Mesothelial cell of epicardium (in vitro differentiated cells): ENCODE measurements around the gene LRP3. TPM values are rescaled to one million over a fixed set of nuclear protein-coding genes. Genes with fewer than 3 reads are reported as not detected.

ENCODE experiments used
- DNase-seq, 2 experiments: peaks; one replicate each; pipeline ENCODE4 v3.0.0; 2021; ENCODE audit warnings: low spot score in 2 of 2; ENCODE audit not compliant: unreplicated experiment in 2 of 2
- H3K27ac Mint-ChIP-seq: 2 replicates; pipeline ENCODE4 v1.8.0; 2021; ENCODE audit warnings: mixed read lengths
- H3K27me3 Mint-ChIP-seq: 2 replicates; pipeline ENCODE4 v1.8.0; 2021; ENCODE audit warnings: low read depth, mixed read lengths
- H3K36me3 Mint-ChIP-seq: 2 replicates; pipeline ENCODE4 v1.8.0; 2021; ENCODE audit warnings: mixed read lengths
- H3K4me1 Mint-ChIP-seq: 2 replicates; pipeline ENCODE4 v1.8.0; 2021; ENCODE audit warnings: mixed read lengths
- H3K4me3 Mint-ChIP-seq: 2 replicates; pipeline ENCODE4 v1.8.0; 2021; ENCODE audit warnings: mild to moderate bottlenecking, moderate library complexity, mixed read lengths
- H3K9me3 Mint-ChIP-seq: 2 replicates; pipeline ENCODE4 v1.8.0; 2021; ENCODE audit warnings: mixed read lengths
- total RNA-seq: library from RNA; stranded (reverse); gene quantifications from 3 replicates; pipeline ENCODE4 v1.2.1, GENCODE V29; 2021
- TF ChIP-seq, protein P1 (sequence below): fragments of 200-600 bp; sonication (generic); IDR thresholded peaks from one replicate; pipeline ENCODE4 v1.5.0; 2021; ENCODE audit warnings: antibody characterized with exemption; ENCODE audit not compliant: unreplicated experiment

Gene LRP3
- total RNA-seq, 1 donor from 2014 or later = 34.1 TPM

- peak overlapping the region; percentile 64 for H3K4me3 Mint-ChIP-seq
- H3K4me1 Mint-ChIP-seq = peaks cover 2% of the 10 kb centered on the region
- peaks cover 25% of the 10 kb centered on the region for H3K27me3 Mint-ChIP-seq
- TF ChIP-seq, protein P1, sequence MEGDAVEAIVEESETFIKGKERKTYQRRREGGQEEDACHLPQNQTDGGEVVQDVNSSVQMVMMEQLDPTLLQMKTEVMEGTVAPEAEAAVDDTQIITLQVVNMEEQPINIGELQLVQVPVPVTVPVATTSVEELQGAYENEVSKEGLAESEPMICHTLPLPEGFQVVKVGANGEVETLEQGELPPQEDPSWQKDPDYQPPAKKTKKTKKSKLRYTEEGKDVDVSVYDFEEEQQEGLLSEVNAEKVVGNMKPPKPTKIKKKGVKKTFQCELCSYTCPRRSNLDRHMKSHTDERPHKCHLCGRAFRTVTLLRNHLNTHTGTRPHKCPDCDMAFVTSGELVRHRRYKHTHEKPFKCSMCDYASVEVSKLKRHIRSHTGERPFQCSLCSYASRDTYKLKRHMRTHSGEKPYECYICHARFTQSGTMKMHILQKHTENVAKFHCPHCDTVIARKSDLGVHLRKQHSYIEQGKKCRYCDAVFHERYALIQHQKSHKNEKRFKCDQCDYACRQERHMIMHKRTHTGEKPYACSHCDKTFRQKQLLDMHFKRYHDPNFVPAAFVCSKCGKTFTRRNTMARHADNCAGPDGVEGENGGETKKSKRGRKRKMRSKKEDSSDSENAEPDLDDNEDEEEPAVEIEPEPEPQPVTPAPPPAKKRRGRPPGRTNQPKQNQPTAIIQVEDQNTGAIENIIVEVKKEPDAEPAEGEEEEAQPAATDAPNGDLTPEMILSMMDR = no peak
- DNase-seq = no peak
- no peaks in the 10 kb centered on the region for H3K36me3 Mint-ChIP-seq
- H3K9me3 Mint-ChIP-seq = no peaks in the 10 kb centered on the region
- H3K27ac Mint-ChIP-seq = no peak overlapping the region
These were observed 763 bp upstream of the LRP3 start for GRCh38 chr19:33193269-33193864.

DNA sequence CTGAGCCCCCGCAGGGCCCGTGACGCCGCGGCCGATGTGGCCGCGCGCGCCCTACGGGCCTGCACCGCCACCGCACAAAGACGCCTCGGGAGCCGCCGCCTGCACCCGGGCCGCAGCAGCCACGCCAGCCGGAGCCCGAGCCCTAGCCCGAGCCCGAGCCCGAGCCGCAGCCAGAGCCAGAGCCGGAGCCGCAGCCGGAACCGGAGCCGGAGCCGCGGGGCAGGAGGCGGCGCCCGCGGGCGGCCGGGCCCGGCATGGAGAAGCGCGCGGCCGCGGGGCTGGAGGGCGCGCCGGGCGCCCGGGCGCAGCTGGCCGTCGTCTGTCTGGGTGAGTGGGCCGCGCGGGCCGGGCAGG is 379 bp downstream of the LRP3 start:
- Mint-ChIP-seq H3K4me1 (peaks cover 2% of the 10 kb centered on the region), H3K4me3 (no peak overlapping the region), H3K27ac (no peak overlapping the region), H3K9me3 (no peaks in the 10 kb centered on the region), H3K27me3 (peaks cover 25% of the 10 kb centered on the region), H3K36me3 (peaks cover 3% of the 10 kb centered on the region)
- DNase-seq = peak in 1 of 2 experiments; percentile 58
- TF ChIP-seq, protein P1 = no peak

DNA sequence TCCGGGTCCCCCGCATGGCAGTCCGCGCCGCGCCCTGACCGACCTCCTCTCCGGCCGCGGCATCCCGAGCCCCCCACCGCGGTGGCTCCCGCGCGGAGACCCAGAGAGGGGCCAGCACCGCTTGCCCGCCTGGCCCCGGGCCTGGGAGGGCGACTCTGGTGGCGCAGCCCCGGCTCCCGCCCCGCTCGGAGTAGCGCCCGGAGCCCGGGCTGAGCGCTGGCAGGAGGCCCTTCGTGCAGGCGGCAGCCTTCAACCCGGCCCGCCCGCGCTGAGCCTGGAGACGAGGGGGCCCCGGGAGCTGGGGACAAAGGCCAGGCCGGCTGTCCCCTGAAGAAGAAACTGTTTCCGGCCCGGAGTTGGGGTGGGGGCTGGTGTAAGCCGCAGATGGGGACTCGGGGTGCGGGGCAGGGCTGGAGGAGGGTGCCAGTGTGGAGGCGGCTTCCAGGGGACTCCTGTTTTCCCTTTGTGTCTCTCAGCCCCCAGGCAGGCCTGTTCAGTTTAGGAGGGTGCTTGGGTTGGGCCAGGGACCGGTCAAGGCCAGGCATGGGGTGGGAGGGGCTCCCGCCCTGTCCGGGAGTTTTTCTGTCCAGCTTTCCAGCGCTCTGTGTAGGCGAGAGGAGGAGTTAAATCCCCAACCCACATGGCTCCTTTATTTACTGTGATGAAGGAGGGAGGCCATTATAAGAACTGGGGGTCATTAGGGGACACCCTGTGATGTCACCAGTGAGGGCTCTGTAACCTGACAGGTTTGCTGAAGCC is 935 bp downstream of the LRP3 start:
- no peak overlapping the region for H3K27ac Mint-ChIP-seq
- TF ChIP-seq, protein P1 = no peak
- H3K4me1 Mint-ChIP-seq = peaks cover 2% of the 10 kb centered on the region
- peak overlapping the region; percentile 82 for H3K4me3 Mint-ChIP-seq
- H3K36me3 Mint-ChIP-seq = peaks cover 3% of the 10 kb centered on the region
- no peaks in the 10 kb centered on the region for H3K9me3 Mint-ChIP-seq
- peak in 1 of 2 experiments; percentile 48 for DNase-seq
- H3K27me3 Mint-ChIP-seq = peaks cover 25% of the 10 kb centered on the region

GRCh38 chr19:33195645-33196347 is 1.7 kb downstream of the LRP3 start:
- TF ChIP-seq, protein P1 = no peak
- H3K27me3 Mint-ChIP-seq = peaks cover 19% of the 10 kb centered on the region
- H3K9me3 Mint-ChIP-seq = no peaks in the 10 kb centered on the region
- peaks cover 3% of the 10 kb centered on the region for H3K36me3 Mint-ChIP-seq
- peaks cover 2% of the 10 kb centered on the region for H3K4me1 Mint-ChIP-seq
- peak overlapping the region; percentile 82 for H3K4me3 Mint-ChIP-seq
- H3K27ac Mint-ChIP-seq = no peak overlapping the region
- no peak for DNase-seq

GRCh38 chr19:33196446-33197193 is 2.5 kb downstream of the LRP3 start:
- DNase-seq = no peak
- no peak overlapping the region for H3K27ac Mint-ChIP-seq
- H3K9me3 Mint-ChIP-seq = no peaks in the 10 kb centered on the region
- H3K27me3 Mint-ChIP-seq = peaks cover 14% of the 10 kb centered on the region
- peak overlapping the region; percentile 42 for H3K4me3 Mint-ChIP-seq
- peaks cover 3% of the 10 kb centered on the region for H3K36me3 Mint-ChIP-seq
- H3K4me1 Mint-ChIP-seq = peaks cover 2% of the 10 kb centered on the region
- TF ChIP-seq, protein P1 = no peak
